GM23338 (cell line): ENCODE results near the gene SMARCA2. TPM values are rescaled to one million over a fixed set of nuclear protein-coding genes. Genes with fewer than 3 reads are reported as not detected.

Source experiments
- ATAC-seq: fragments of 200-7000 bp; cut with Tn5 transposase; 3 replicates; pipeline ENCODE4 v1.9.1; 2020
- DNase-seq: peaks from one replicate; pipeline ENCODE4 v3.0.0-alpha.2; 2015; ENCODE audit warnings: low spot score
- H2AFZ ChIP-seq: fragments of 200-600 bp; sonication (generic); 2 replicates; pipeline ENCODE4 v1.8.0; 2016; ENCODE audit warnings: antibody characterized with exemption, mild to moderate bottlenecking, moderate library complexity
- H3F3A ChIP-seq: fragments of 200-600 bp; sonication (generic); replicated peaks from 2 replicates; pipeline ENCODE4 v1.8.0; 2017; ENCODE audit warnings: antibody characterized with exemption, mixed run types, low read depth
- H3K27ac ChIP-seq: fragments of 200-600 bp; sonication (generic); 2 replicates; pipeline ENCODE4 v1.6.1; 2016; ENCODE audit warnings: low read depth
- H3K27me3 ChIP-seq: fragments of 200-600 bp; sonication (generic); 2 replicates; pipeline ENCODE4 v1.8.0; 2016; ENCODE audit warnings: mild to moderate bottlenecking, mixed run types, moderate library complexity; ENCODE audit not compliant: insufficient read depth
- H3K36me3 ChIP-seq: fragments of 200-600 bp; sonication (generic); 2 replicates; pipeline ENCODE4 v1.8.0; 2016; ENCODE audit warnings: mild to moderate bottlenecking; ENCODE audit not compliant: insufficient read depth
- H3K4me1 ChIP-seq: fragments of 200-600 bp; sonication (generic); 2 replicates; pipeline ENCODE4 v1.8.0; 2016; ENCODE audit warnings: mild to moderate bottlenecking, moderate library complexity; ENCODE audit not compliant: insufficient read depth
- H3K4me2 ChIP-seq: fragments of 200-600 bp; sonication (generic); 2 replicates; pipeline ENCODE4 v1.7.1; 2017; ENCODE audit warnings: mixed run types
- H3K4me3 ChIP-seq: fragments of 200-600 bp; sonication (generic); 2 replicates; pipeline ENCODE4 v1.6.1; 2016; ENCODE audit warnings: mixed run types
- H3K79me2 ChIP-seq: fragments of 200-600 bp; sonication (generic); replicated peaks from 2 replicates; pipeline ENCODE4 v1.8.0; 2017; ENCODE audit warnings: mild to moderate bottlenecking; ENCODE audit not compliant: insufficient read depth
- H3K9me2 ChIP-seq: fragments of 200-600 bp; sonication (generic); 2 replicates; pipeline ENCODE4 v1.8.0; 2017; ENCODE audit not compliant: insufficient read depth
- H4K20me1 ChIP-seq: fragments of 200-600 bp; sonication (generic); replicated peaks from 2 replicates; pipeline ENCODE4 v1.8.0; 2017; ENCODE audit warnings: mild to moderate bottlenecking; ENCODE audit not compliant: insufficient read depth
- H3K27ac Mint-ChIP-seq: 2 replicates; pipeline ENCODE4 v1.8.0; 2020; ENCODE audit warnings: inconsistent platforms, mild to moderate bottlenecking, moderate library complexity, mixed read lengths
- H3K27me3 Mint-ChIP-seq: 3 replicates; pipeline ENCODE4 v1.8.0; 2022; ENCODE audit warnings: low read depth, mild to moderate bottlenecking, moderate library complexity, mixed read lengths, inconsistent platforms; ENCODE audit not compliant: insufficient read depth, poor library complexity
- H3K36me3 Mint-ChIP-seq: 3 replicates; pipeline ENCODE4 v1.8.0; 2021; ENCODE audit warnings: low read depth, mild to moderate bottlenecking, inconsistent platforms, moderate library complexity, mixed read lengths
- H3K4me1 Mint-ChIP-seq: 3 replicates; pipeline ENCODE4 v1.8.0; 2020; ENCODE audit warnings: mild to moderate bottlenecking, inconsistent platforms, mixed read lengths
- H3K4me3 Mint-ChIP-seq: 3 replicates; pipeline ENCODE4 v1.8.0; 2021; ENCODE audit warnings: moderate library complexity, mild to moderate bottlenecking, inconsistent platforms, mixed read lengths
- H3K9me3 Mint-ChIP-seq: 3 replicates; pipeline ENCODE4 v1.8.0; 2020; ENCODE audit warnings: moderate library complexity, mild to moderate bottlenecking, inconsistent platforms, mixed read lengths
- CREB1 ChIP-seq: fragments of 250-450 bp; sonication (Bioruptor Pico); IDR thresholded peaks from 2 replicates; pipeline ENCODE4 v1.5.0; 2020; ENCODE audit warnings: low read depth, mild to moderate bottlenecking, moderate library complexity
- EZH2 ChIP-seq: fragments of 200-600 bp; sonication (generic); IDR thresholded peaks from one replicate; pipeline ENCODE4 v1.8.0; 2017; ENCODE audit warnings: antibody characterized with exemption, mild to moderate bottlenecking, low read depth; ENCODE audit not compliant: unreplicated experiment
- EZH2phosphoT487 ChIP-seq: fragments of 200-600 bp; sonication (generic); IDR thresholded peaks from one replicate; pipeline ENCODE4 v1.8.1; 2018; ENCODE audit warnings: antibody characterized with exemption; ENCODE audit not compliant: unreplicated experiment
- JUNB ChIP-seq: IDR thresholded peaks from one replicate; pipeline ENCODE4 v1.6.1; 2016; ENCODE audit warnings: antibody characterized with exemption; ENCODE audit not compliant: unreplicated experiment
- NANOG ChIP-seq: IDR thresholded peaks from 2 replicates; pipeline ENCODE4 v1.6.1; 2016; ENCODE audit warnings: antibody characterized with exemption, borderline replicate concordance
- POLR2AphosphoS5 ChIP-seq: IDR thresholded peaks from 2 replicates; pipeline ENCODE4 v1.6.1; 2016; ENCODE audit warnings: antibody characterized with exemption, low read depth
- STAT1 ChIP-seq: IDR thresholded peaks from one replicate; pipeline ENCODE4 v1.6.1; 2016; ENCODE audit warnings: antibody characterized with exemption; ENCODE audit not compliant: unreplicated experiment
- ZNF114 ChIP-seq: fragments of 250-450 bp; sonication (Bioruptor Pico); IDR thresholded peaks from 2 replicates; pipeline ENCODE4 v1.5.0; 2020; ENCODE audit warnings: mild to moderate bottlenecking, moderate library complexity
- ZNF331 ChIP-seq: fragments of 250-450 bp; sonication (Bioruptor Pico); IDR thresholded peaks from 2 replicates; pipeline ENCODE4 v1.5.0; 2020; ENCODE audit warnings: low read depth, mild to moderate bottlenecking, moderate library complexity
- polyA plus RNA-seq: library from polyadenylated mRNA; unstranded; fragments of >200 nt; fragmentation: Nextera tagmentation; extraction: Ambion mirVana; gene quantifications from 2 replicates; pipeline ENCODE4 v1.2.1, GENCODE V29; 2016
- total RNA-seq: library from RNA; depleted of rRNA; stranded (reverse); fragments of >200 nt; shearing (Covaris generic); gene quantifications from 2 replicates; pipeline ENCODE4 v1.2.3, GENCODE V29; 2014
- TF ChIP-seq, protein P1 (sequence below): fragments of 250-450 bp; sonication (Bioruptor Pico); IDR thresholded peaks from 2 replicates; pipeline ENCODE4 v1.5.0; 2020; ENCODE audit warnings: mild to moderate bottlenecking, moderate library complexity
- TF ChIP-seq, protein P2 (sequence below), 2 experiments: fragments of 200-600 bp in 1 of 2; sonication (generic) in 1 of 2; conservative IDR thresholded peaks; 2 replicates each; pipeline versions ENCODE4 v1.5.1 to v1.6.1; 2016 to 2017; ENCODE audit warnings: antibody characterized with exemption in 2 of 2, low read depth in 2 of 2, mild to moderate bottlenecking in 2 of 2, moderate library complexity in 1 of 2
- TF ChIP-seq, protein P3 (sequence below): IDR thresholded peaks from 2 replicates; pipeline ENCODE4 v1.6.1; 2016; ENCODE audit warnings: antibody characterized with exemption
- TF ChIP-seq, protein P4 (sequence below): IDR thresholded peaks from one replicate; pipeline ENCODE4 v1.6.1; 2018; ENCODE audit warnings: antibody characterized with exemption; ENCODE audit not compliant: unreplicated experiment

Gene SMARCA2
- total and polyA plus RNA-seq, 2 experiments from 2014 or later, result 21.7 to 21.9 TPM

DNA sequence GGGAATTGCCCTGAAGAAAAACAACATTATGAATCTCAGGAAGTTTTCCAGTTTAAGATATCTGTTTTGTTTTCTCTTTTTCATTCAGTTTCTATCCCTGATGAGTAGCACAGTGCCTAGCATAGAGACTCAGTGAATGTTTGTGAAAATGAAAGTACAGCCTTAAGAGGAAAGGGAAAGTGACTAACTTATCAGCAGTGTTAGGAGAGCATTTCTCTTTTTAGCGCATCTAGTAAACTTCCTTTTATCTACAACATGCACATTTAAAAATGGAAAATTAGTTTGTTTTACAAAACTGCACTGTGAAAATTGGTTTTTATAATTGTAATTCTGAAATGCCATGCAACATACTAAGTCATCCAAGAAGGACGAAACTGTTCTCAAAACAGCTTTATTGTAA is 110.8 kb downstream of the SMARCA2 start:
- Mint-ChIP-seq H3K9me3 (no peaks in the 10 kb centered on the region), H3K27me3 (peaks cover 2% of the 10 kb centered on the region), H3K36me3 (no peaks in the 10 kb centered on the region), H3K27ac (no peak overlapping the region), H3K4me3 (no peak overlapping the region), H3K4me1 (no peaks in the 10 kb centered on the region)
- Histone ChIP-seq H3K4me2 (no peak overlapping the region), H4K20me1 (no peaks in the 10 kb centered on the region), H3K4me3 (no peak overlapping the region), H3K27ac (no peak overlapping the region), H3K9me2 (no peaks in the 10 kb centered on the region), H3K4me1 (no peaks in the 10 kb centered on the region), H3K27me3 (no peaks in the 10 kb centered on the region), H3K36me3 (no peaks in the 10 kb centered on the region), H3K79me2 (no peaks in the 10 kb centered on the region), H2AFZ (no peak overlapping the region), H3F3A (no peaks in the 10 kb centered on the region)
- DNase-seq (no peak), ATAC-seq (no peak)
- TF ChIP-seq ZNF114 (CRISPR knock-in tag), result no peak
- TF ChIP-seq JUNB, result no peak
- TF ChIP-seq, protein P1, sequence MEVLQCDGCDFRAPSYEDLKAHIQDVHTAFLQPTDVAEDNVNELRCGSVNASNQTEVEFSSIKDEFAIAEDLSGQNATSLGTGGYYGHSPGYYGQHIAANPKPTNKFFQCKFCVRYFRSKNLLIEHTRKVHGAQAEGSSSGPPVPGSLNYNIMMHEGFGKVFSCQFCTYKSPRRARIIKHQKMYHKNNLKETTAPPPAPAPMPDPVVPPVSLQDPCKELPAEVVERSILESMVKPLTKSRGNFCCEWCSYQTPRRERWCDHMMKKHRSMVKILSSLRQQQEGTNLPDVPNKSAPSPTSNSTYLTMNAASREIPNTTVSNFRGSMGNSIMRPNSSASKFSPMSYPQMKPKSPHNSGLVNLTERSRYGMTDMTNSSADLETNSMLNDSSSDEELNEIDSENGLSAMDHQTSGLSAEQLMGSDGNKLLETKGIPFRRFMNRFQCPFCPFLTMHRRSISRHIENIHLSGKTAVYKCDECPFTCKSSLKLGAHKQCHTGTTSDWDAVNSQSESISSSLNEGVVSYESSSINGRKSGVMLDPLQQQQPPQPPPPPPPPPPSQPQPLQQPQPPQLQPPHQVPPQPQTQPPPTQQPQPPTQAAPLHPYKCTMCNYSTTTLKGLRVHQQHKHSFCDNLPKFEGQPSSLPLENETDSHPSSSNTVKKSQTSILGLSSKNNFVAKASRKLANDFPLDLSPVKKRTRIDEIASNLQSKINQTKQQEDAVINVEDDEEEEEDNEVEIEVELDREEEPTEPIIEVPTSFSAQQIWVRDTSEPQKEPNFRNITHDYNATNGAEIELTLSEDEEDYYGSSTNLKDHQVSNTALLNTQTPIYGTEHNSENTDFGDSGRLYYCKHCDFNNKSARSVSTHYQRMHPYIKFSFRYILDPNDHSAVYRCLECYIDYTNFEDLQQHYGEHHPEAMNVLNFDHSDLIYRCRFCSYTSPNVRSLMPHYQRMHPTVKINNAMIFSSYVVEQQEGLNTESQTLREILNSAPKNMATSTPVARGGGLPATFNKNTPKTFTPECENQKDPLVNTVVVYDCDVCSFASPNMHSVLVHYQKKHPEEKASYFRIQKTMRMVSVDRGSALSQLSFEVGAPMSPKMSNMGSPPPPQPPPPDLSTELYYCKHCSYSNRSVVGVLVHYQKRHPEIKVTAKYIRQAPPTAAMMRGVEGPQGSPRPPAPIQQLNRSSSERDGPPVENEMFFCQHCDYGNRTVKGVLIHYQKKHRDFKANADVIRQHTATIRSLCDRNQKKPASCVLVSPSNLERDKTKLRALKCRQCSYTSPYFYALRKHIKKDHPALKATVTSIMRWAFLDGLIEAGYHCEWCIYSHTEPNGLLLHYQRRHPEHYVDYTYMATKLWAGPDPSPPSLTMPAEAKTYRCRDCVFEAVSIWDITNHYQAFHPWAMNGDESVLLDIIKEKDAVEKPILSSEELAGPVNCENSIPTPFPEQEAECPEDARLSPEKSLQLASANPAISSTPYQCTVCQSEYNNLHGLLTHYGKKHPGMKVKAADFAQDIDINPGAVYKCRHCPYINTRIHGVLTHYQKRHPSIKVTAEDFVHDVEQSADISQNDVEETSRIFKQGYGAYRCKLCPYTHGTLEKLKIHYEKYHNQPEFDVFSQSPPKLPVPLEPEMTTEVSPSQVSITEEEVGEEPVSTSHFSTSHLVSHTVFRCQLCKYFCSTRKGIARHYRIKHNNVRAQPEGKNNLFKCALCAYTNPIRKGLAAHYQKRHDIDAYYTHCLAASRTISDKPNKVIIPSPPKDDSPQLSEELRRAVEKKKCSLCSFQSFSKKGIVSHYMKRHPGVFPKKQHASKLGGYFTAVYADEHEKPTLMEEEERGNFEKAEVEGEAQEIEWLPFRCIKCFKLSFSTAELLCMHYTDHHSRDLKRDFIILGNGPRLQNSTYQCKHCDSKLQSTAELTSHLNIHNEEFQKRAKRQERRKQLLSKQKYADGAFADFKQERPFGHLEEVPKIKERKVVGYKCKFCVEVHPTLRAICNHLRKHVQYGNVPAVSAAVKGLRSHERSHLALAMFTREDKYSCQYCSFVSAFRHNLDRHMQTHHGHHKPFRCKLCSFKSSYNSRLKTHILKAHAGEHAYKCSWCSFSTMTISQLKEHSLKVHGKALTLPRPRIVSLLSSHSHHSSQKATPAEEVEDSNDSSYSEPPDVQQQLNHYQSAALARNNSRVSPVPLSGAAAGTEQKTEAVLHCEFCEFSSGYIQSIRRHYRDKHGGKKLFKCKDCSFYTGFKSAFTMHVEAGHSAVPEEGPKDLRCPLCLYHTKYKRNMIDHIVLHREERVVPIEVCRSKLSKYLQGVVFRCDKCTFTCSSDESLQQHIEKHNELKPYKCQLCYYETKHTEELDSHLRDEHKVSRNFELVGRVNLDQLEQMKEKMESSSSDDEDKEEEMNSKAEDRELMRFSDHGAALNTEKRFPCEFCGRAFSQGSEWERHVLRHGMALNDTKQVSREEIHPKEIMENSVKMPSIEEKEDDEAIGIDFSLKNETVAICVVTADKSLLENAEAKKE (CRISPR knock-in tag), result no peak
- no peak for TF ChIP-seq EZH2phosphoT487
- no peak for TF ChIP-seq STAT1
- no peak for TF ChIP-seq CREB1 (CRISPR knock-in tag)
- TF ChIP-seq, protein P2, sequence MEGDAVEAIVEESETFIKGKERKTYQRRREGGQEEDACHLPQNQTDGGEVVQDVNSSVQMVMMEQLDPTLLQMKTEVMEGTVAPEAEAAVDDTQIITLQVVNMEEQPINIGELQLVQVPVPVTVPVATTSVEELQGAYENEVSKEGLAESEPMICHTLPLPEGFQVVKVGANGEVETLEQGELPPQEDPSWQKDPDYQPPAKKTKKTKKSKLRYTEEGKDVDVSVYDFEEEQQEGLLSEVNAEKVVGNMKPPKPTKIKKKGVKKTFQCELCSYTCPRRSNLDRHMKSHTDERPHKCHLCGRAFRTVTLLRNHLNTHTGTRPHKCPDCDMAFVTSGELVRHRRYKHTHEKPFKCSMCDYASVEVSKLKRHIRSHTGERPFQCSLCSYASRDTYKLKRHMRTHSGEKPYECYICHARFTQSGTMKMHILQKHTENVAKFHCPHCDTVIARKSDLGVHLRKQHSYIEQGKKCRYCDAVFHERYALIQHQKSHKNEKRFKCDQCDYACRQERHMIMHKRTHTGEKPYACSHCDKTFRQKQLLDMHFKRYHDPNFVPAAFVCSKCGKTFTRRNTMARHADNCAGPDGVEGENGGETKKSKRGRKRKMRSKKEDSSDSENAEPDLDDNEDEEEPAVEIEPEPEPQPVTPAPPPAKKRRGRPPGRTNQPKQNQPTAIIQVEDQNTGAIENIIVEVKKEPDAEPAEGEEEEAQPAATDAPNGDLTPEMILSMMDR (conservative IDR thresholded peaks at IDR 0.05; ENCODE audit: low read depth in 2 of 2), result no peak
- no peak for TF ChIP-seq POLR2AphosphoS5
- no peak for TF ChIP-seq NANOG
- TF ChIP-seq, protein P3, sequence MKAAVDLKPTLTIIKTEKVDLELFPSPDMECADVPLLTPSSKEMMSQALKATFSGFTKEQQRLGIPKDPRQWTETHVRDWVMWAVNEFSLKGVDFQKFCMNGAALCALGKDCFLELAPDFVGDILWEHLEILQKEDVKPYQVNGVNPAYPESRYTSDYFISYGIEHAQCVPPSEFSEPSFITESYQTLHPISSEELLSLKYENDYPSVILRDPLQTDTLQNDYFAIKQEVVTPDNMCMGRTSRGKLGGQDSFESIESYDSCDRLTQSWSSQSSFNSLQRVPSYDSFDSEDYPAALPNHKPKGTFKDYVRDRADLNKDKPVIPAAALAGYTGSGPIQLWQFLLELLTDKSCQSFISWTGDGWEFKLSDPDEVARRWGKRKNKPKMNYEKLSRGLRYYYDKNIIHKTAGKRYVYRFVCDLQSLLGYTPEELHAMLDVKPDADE, result no peak
- no peak for TF ChIP-seq EZH2
- no peak for TF ChIP-seq ZNF331 (CRISPR knock-in tag)
- TF ChIP-seq, protein P4, sequence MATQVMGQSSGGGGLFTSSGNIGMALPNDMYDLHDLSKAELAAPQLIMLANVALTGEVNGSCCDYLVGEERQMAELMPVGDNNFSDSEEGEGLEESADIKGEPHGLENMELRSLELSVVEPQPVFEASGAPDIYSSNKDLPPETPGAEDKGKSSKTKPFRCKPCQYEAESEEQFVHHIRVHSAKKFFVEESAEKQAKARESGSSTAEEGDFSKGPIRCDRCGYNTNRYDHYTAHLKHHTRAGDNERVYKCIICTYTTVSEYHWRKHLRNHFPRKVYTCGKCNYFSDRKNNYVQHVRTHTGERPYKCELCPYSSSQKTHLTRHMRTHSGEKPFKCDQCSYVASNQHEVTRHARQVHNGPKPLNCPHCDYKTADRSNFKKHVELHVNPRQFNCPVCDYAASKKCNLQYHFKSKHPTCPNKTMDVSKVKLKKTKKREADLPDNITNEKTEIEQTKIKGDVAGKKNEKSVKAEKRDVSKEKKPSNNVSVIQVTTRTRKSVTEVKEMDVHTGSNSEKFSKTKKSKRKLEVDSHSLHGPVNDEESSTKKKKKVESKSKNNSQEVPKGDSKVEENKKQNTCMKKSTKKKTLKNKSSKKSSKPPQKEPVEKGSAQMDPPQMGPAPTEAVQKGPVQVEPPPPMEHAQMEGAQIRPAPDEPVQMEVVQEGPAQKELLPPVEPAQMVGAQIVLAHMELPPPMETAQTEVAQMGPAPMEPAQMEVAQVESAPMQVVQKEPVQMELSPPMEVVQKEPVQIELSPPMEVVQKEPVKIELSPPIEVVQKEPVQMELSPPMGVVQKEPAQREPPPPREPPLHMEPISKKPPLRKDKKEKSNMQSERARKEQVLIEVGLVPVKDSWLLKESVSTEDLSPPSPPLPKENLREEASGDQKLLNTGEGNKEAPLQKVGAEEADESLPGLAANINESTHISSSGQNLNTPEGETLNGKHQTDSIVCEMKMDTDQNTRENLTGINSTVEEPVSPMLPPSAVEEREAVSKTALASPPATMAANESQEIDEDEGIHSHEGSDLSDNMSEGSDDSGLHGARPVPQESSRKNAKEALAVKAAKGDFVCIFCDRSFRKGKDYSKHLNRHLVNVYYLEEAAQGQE, result no peak
